Measurements from ENCODE around the gene APBA3. TPM values are rescaled to one million over a fixed set of nuclear protein-coding genes. Genes with fewer than 3 reads are reported as not detected.
"Not testable (repeated sequence)": the region's sequence is repeated elsewhere in the genome, so short reads cannot be mapped to it uniquely, and the experiment has no call there.

Gene APBA3
- total RNA-seq, 1 donor from 2014 or later, result 24.7 TPM

DNA sequence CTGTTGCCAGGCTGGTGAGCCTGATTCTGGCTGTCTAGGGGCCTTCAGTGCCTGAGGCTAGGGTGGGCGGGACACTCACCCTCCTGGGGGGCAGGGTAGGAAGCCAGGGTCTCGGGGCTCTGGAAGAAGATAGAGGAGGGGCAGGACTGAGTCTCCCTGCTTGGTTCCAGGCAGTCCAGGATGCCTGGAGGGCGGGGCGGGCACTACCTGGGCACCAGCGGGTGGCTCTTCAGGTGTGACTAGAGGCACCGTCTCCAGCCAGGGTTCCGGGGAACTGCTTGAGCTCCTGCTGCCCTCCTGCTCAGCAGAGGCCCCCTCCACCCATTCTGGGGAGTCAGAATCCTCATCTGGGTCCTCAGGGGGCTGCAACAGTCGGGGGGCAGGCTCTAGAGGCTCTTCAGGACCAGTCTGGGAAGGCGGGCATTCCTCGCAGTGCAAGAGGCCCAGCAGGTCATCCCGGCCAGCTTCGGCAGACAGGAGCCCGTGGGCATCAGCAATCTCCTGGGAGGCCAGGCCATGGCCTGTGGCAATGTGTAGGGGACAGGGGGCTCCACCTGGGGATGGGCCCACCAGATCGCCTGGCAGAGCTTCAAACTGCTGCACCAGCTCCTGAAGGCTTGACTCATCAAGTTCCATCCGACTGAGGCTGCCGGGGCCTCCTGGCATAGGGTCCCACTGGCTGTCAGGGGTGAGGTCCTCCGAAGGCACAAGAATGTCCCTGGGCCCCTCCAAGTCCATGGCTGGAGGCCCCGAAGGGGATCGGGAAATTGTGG is 1.8 kb downstream of the APBA3 start:
- H3K27ac Mint-ChIP-seq (ENCODE audit: unreplicated experiment), result no peak overlapping the region
- peak overlapping the region; percentile 96 for H3K4me3 Mint-ChIP-seq (ENCODE audit: unreplicated experiment)
- TF ChIP-seq, protein P1, sequence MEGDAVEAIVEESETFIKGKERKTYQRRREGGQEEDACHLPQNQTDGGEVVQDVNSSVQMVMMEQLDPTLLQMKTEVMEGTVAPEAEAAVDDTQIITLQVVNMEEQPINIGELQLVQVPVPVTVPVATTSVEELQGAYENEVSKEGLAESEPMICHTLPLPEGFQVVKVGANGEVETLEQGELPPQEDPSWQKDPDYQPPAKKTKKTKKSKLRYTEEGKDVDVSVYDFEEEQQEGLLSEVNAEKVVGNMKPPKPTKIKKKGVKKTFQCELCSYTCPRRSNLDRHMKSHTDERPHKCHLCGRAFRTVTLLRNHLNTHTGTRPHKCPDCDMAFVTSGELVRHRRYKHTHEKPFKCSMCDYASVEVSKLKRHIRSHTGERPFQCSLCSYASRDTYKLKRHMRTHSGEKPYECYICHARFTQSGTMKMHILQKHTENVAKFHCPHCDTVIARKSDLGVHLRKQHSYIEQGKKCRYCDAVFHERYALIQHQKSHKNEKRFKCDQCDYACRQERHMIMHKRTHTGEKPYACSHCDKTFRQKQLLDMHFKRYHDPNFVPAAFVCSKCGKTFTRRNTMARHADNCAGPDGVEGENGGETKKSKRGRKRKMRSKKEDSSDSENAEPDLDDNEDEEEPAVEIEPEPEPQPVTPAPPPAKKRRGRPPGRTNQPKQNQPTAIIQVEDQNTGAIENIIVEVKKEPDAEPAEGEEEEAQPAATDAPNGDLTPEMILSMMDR (IDR thresholded peaks at IDR 0.05), result no peak

DNA sequence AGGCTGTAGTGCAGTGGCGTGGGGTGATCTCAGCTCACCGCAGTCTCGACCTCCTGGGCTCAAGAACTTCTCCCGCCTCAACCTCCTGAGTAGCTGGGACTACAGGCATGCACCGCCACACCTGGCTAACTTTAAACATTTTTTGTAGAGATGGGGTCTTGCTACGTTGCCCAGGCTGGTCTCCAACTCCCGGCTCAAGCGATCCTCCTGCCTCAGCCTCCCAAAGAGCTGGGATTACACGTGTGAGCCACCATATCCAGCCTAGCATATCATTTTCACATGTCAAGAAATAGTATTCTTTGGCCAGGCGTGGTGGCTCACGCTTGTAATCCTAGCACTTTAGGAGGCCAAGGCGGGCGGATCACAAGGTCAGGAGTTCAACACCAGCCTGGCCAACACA is 3.2 kb downstream of the APBA3 start:
- H3K36me3 Mint-ChIP-seq (ENCODE audit: unreplicated experiment); H3K9me3 Mint-ChIP-seq (ENCODE audit: unreplicated experiment); H3K4me3 Mint-ChIP-seq (ENCODE audit: unreplicated experiment); H3K27ac Mint-ChIP-seq (ENCODE audit: unreplicated experiment); H3K27me3 Mint-ChIP-seq (ENCODE audit: unreplicated experiment); DNase-seq (ENCODE audit: extremely low spot score, unreplicated experiment): not testable (repeated sequence)
- H3K4me1 Mint-ChIP-seq (ENCODE audit: unreplicated experiment), result peaks cover 23% of the 10 kb centered on the region

More for the DNA sequence above, 1.8 kb downstream of the APBA3 start:
- DNase-seq (ENCODE audit: extremely low spot score, unreplicated experiment), result no peak
- peaks cover 25% of the 10 kb centered on the region for H3K4me1 Mint-ChIP-seq (ENCODE audit: unreplicated experiment)
- no peaks in the 10 kb centered on the region for H3K9me3 Mint-ChIP-seq (ENCODE audit: unreplicated experiment)
- H3K27me3 Mint-ChIP-seq (ENCODE audit: unreplicated experiment), result no peaks in the 10 kb centered on the region
- H3K36me3 Mint-ChIP-seq (ENCODE audit: unreplicated experiment), result peaks cover 6% of the 10 kb centered on the region

DNA sequence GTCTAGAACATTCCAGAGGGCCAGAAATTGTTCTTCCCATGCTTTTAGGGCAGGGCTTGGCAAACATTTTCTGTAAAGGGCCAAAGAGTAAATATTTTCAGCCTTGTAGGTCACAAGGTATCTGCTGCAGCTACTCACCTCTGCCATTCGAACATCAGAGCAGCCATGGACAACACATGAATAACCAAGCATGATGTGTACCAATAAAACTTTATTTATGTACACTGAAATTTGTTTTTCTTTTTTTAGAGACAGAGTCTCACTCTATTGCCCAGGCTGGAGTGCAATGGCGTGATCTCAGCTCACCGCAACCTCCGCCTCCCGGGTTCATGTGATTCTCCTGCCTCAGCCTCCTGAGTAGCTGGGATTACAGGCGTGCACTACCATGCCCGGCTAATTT is 3.8 kb downstream of the APBA3 start:
- peaks cover 18% of the 10 kb centered on the region for H3K4me1 Mint-ChIP-seq (ENCODE audit: unreplicated experiment)
- not testable (repeated sequence) for H3K4me3 Mint-ChIP-seq (ENCODE audit: unreplicated experiment); H3K27me3 Mint-ChIP-seq (ENCODE audit: unreplicated experiment); DNase-seq (ENCODE audit: extremely low spot score, unreplicated experiment); H3K9me3 Mint-ChIP-seq (ENCODE audit: unreplicated experiment); H3K27ac Mint-ChIP-seq (ENCODE audit: unreplicated experiment); H3K36me3 Mint-ChIP-seq (ENCODE audit: unreplicated experiment)

DNA sequence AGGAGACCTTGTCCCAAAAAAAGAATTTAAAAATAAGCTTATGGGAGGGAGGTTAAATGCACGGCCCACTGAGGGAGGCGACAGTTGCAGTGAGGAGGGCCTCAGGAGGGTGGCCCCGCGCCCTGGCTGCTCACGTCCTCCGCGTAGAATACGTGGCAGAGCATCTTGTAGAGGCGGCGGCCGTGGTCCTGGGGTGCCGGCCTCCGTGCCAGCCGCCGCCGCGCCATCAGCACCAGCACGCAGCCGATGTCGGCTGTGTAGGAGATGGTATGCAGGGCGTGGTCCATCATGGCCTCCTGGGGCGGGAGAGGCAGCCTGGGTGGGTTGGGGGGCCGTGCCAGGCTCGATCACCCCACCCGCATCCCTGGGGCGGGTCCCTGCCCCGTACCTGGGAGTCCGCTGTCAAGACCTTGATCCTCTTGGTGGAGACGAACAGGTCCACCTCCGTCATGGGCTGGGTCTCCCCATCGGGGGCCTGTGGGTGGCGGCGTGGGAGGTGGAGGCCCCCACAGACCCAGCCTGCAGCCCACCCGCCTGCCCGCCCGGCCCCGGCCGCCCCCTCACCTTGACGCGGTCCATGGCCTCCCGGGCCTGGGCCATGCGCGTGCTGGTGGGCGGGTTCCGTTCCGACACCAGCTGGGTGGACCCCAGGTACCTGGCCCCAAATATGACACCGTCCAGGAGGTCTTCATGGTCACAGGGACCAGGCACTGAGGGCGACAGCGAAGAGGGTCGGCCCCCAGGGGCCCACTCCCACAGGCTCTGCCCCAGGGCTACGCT is 7.7 kb downstream of the APBA3 start:
- Mint-ChIP-seq H3K4me1 (ENCODE audit: unreplicated experiment) (peaks cover 1% of the 10 kb centered on the region), H3K4me3 (ENCODE audit: unreplicated experiment) (no peak overlapping the region), H3K27me3 (ENCODE audit: unreplicated experiment) (no peaks in the 10 kb centered on the region), H3K9me3 (ENCODE audit: unreplicated experiment) (no peaks in the 10 kb centered on the region), H3K36me3 (ENCODE audit: unreplicated experiment) (peaks cover 12% of the 10 kb centered on the region), H3K27ac (ENCODE audit: unreplicated experiment) (no peak overlapping the region)
- DNase-seq (ENCODE audit: extremely low spot score, unreplicated experiment), result no peak
- TF ChIP-seq, protein P1 (IDR thresholded peaks at IDR 0.05), result no peak

DNA sequence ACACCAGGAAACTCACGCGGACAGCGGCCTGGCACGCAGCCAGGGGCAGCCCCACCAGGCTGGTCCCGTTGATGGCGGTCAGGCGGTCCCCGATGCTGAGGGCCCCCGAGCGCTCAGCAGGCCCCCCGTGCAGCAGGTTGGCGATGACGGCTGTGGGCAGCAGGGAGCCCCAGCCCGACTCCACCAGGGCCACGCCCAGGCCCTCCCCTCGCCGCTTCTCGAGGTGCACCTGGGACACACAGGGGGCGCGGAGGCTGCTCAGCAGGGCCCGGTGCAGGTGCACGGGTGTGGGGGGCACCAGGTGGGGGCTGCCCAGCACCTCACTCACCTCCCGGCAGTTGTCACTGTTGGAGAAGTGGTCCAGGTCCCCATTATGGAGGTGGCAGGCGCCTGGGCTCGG is 9.0 kb downstream of the APBA3 start:
- Mint-ChIP-seq H3K4me1 (ENCODE audit: unreplicated experiment) (peaks cover 1% of the 10 kb centered on the region), H3K9me3 (ENCODE audit: unreplicated experiment) (no peaks in the 10 kb centered on the region), H3K27ac (ENCODE audit: unreplicated experiment) (no peak overlapping the region)

More for the DNA sequence above, 9.0 kb downstream of the APBA3 start:
- TF ChIP-seq, protein P1 (IDR thresholded peaks at IDR 0.05), result no peak
- DNase-seq (ENCODE audit: extremely low spot score, unreplicated experiment), result peak; percentile 84
- Mint-ChIP-seq H3K36me3 (ENCODE audit: unreplicated experiment) (peaks cover 12% of the 10 kb centered on the region), H3K4me3 (ENCODE audit: unreplicated experiment) (no peak overlapping the region), H3K27me3 (ENCODE audit: unreplicated experiment) (no peaks in the 10 kb centered on the region)
